HFF-Myc (cell line): ENCODE measurements around the gene P2RY11.
A peak's percentile ranks its signal among the peaks of the same experiment; 100 is the strongest.

Source experiments
- DNase-seq: peaks from one replicate; pipeline ENCODE4 v3.0.0-alpha.2; 2011; ENCODE audit warnings: low read depth; ENCODE audit errors: extremely low read depth
- H3K4me3 ChIP-seq: replicated peaks from 2 replicates; pipeline ENCODE4 v1.5.1; 2011; ENCODE audit warnings: low read depth, mild to moderate bottlenecking, control low read depth, low read length
- CTCF ChIP-seq: IDR thresholded peaks from 2 replicates; pipeline ENCODE4 v1.5.1; 2012; ENCODE audit warnings: mild to moderate bottlenecking, low read depth, low read length, control low read depth; ENCODE audit errors: missing control alignments

Gene P2RY11

GRCh38 chr19:10113592-10113963, 2.1 kb downstream of the P2RY11 start:
- no peak overlapping the region for H3K4me3 ChIP-seq
- DNase-seq: no peak
- TF ChIP-seq CTCF: peak; percentile 2

GRCh38 chr19:10113964-10114650, 2.6 kb downstream of the P2RY11 start:
- H3K4me3 ChIP-seq: no peak overlapping the region
- DNase-seq: no peak
- no peak for TF ChIP-seq CTCF

- DNase-seq: no peak
Observed at GRCh38 chr19:10114651-10115391, 3.3 kb downstream of the P2RY11 start.

GRCh38 chr19:10115392-10116084, 4.0 kb downstream of the P2RY11 start:
- no peak for DNase-seq
- H3K4me3 ChIP-seq: no peak overlapping the region
- no peak for TF ChIP-seq CTCF

More at GRCh38 chr19:10114651-10115391, 3.3 kb downstream of the P2RY11 start:
- no peak overlapping the region for H3K4me3 ChIP-seq
- TF ChIP-seq CTCF: no peak

- DNase-seq: no peak
Observed at GRCh38 chr19:10116085-10116865, 4.8 kb downstream of the P2RY11 start.

More at GRCh38 chr19:10116085-10116865, 4.8 kb downstream of the P2RY11 start:
- no peak for TF ChIP-seq CTCF
- H3K4me3 ChIP-seq: no peak overlapping the region
